Keratinocyte (primary cell): Measurements from ENCODE around the gene ZNF124. TPM values are rescaled to one million over a fixed set of nuclear protein-coding genes. Genes with fewer than 3 reads are reported as not detected.
"Not testable (repeated sequence)": the region's sequence is repeated elsewhere in the genome, so short reads cannot be mapped to it uniquely, and the experiment has no call there.

Experiments used
- DNase-seq: peaks from one replicate; pipeline ENCODE4 v3.0.0-alpha.2; 2011; ENCODE audit warnings: low read depth, missing footprints, low spot score
- FAIRE-seq: peaks from 2 replicates; lab custom pipeline; 2011; peaks lifted over from hg19 to GRCh38; lab: Jason Lieb, UNC
- H2AFZ ChIP-seq: 2 replicates; pipeline ENCODE4 v1.6.0; 2012; ENCODE audit warnings: low read length, control low read depth, inconsistent platforms; ENCODE audit not compliant: control insufficient read depth
- H3K27ac ChIP-seq: 2 replicates; pipeline ENCODE4 v1.5.1; 2011; ENCODE audit warnings: low read length; ENCODE audit not compliant: control insufficient read depth, insufficient read depth
- H3K27me3 ChIP-seq: 3 replicates; pipeline ENCODE4 v1.6.0; 2011; ENCODE audit warnings: low read length; ENCODE audit not compliant: control insufficient read depth, insufficient read depth; ENCODE audit errors: extremely low read depth
- H3K36me3 ChIP-seq, 2 experiments: 2 replicates in 1 of 2; 3 replicates in 1 of 2; pipeline ENCODE4 v1.5.1; 2011; ENCODE audit warnings: low read length in 2 of 2, mild to moderate bottlenecking in 1 of 2; ENCODE audit not compliant: control insufficient read depth in 2 of 2, insufficient read depth in 2 of 2; ENCODE audit errors: extremely low read depth in 1 of 2
- H3K4me1 ChIP-seq: 3 replicates; pipeline ENCODE4 v1.5.1; 2011; ENCODE audit warnings: low read length; ENCODE audit not compliant: control insufficient read depth, insufficient read depth; ENCODE audit errors: extremely low read depth
- H3K4me2 ChIP-seq: 3 replicates; pipeline ENCODE4 v1.6.0; 2011; ENCODE audit warnings: low read depth, low read length; ENCODE audit not compliant: control insufficient read depth, insufficient read depth; ENCODE audit errors: extremely low read depth
- H3K4me3 ChIP-seq, 3 experiments: fragments of 200-600 bp in 1 of 3; sonication (generic) in 1 of 3; 2 replicates in 2 of 3; 3 replicates in 1 of 3; pipeline ENCODE4 v1.5.1; 2011 to 2016; ENCODE audit warnings: low read length in 3 of 3, mild to moderate bottlenecking in 3 of 3, control low read depth in 2 of 3, inconsistent platforms in 1 of 3, low read depth in 1 of 3, mixed read lengths in 1 of 3, mixed run types in 1 of 3, moderate library complexity in 1 of 3; ENCODE audit not compliant: control insufficient read depth in 2 of 3, insufficient read depth in 2 of 3; ENCODE audit errors: extremely low read depth in 1 of 3
- H3K79me2 ChIP-seq: 2 replicates; pipeline ENCODE4 v1.6.0; 2012; ENCODE audit warnings: low read length; ENCODE audit not compliant: control insufficient read depth, insufficient read depth
- H3K9ac ChIP-seq: 3 replicates; pipeline ENCODE4 v1.6.0; 2011; ENCODE audit warnings: low read length; ENCODE audit not compliant: control insufficient read depth, insufficient read depth; ENCODE audit errors: extremely low read depth
- H3K9me1 ChIP-seq: 3 replicates; pipeline ENCODE4 v1.6.0; 2011; ENCODE audit warnings: low read length; ENCODE audit not compliant: control insufficient read depth, insufficient read depth; ENCODE audit errors: extremely low read depth
- H3K9me3 ChIP-seq: 2 replicates; pipeline ENCODE4 v1.5.1; 2012; ENCODE audit warnings: low read depth, low read length; ENCODE audit not compliant: control insufficient read depth
- H4K20me1 ChIP-seq: 3 replicates; pipeline ENCODE4 v1.6.0; 2011; ENCODE audit warnings: low read length; ENCODE audit not compliant: control insufficient read depth, insufficient read depth; ENCODE audit errors: extremely low read depth
- EZH2 ChIP-seq: IDR thresholded peaks from one replicate; pipeline ENCODE4 v1.6.1; 2012; ENCODE audit warnings: inconsistent platforms, mild to moderate bottlenecking, low read length, moderate library complexity
- dilution Hi-C: fragments of 300-500 bp; cut with MboI; formaldehyde crosslinking; loops from one replicate; pipeline ENCODE4 v1.7.0; 2020; ENCODE audit warnings: low sequenced_read_pairs; ENCODE audit not compliant: extremely low pct_ligation_motif_present
- polyA plus RNA-seq, 5 experiments: library from polyadenylated mRNA; depleted of rRNA in 3 of 5; stranded (reverse) in 3 of 5; stranded (forward) in 1 of 5; unstranded in 1 of 5; fragments of >200 nt; gene quantifications; 1 replicate in 1 of 5; 2 replicates in 3 of 5; 3 replicates in 1 of 5; pipeline versions ENCODE4 v1.2.1 to v1.2.3, GENCODE V29; 2011 to 2012; ENCODE audit warnings: missing spikeins in 2 of 5, low read depth in 1 of 5, low replicate concordance in 1 of 5
- TF ChIP-seq, protein P1 (sequence below), 3 experiments: IDR thresholded peaks in 1 of 3; conservative IDR thresholded peaks in 1 of 3; optimal IDR thresholded peaks in 1 of 3; 2 replicates in 2 of 3; 3 replicates in 1 of 3; pipeline versions ENCODE3 to v1.5.1; 2011; ENCODE audit warnings: low read length in 3 of 3, mild to moderate bottlenecking in 3 of 3, moderate library complexity in 2 of 3, control low read depth in 1 of 3, inconsistent platforms in 1 of 3; ENCODE audit not compliant: insufficient read depth in 2 of 3; ENCODE audit errors: extremely low read depth in 1 of 3

Gene ZNF124
- polyA plus RNA-seq, 1 donor (not counting 4 experiments of a cell fraction or from before 2014, with no cell fraction given): 4.1 TPM

DNA sequence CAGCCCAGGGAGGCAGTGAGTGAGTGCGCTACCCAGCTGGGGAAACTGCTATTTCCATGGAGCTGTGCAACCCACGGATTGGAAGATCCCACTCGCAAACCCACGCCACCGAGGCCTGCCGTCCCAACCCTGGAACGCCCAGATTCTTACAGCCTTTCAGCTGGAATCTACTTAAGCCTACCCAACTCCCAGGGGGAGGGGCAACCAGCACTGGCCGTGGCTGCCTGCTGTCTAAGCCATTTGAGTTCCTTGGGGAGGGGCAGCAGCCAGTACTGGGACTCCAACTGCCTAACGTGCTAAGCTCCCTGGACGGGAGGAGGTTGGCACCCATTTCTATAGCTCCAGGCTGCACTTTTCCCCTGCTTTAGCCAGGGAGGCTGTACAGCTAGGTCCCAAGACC lies 40.6 kb downstream of the ZNF124 start:
- no peak overlapping the region for H3K4me3 ChIP-seq
- FAIRE-seq: no peak
- no peaks in the 10 kb centered on the region for H3K27me3 ChIP-seq
- H3K9me3 ChIP-seq: peaks cover 5% of the 10 kb centered on the region
- H4K20me1 ChIP-seq: no peaks in the 10 kb centered on the region
- DNase-seq: no peak
- H3K4me2 ChIP-seq: no peak overlapping the region
- no peak overlapping the region for H3K27ac ChIP-seq
- peaks cover 4% of the 10 kb centered on the region for H3K79me2 ChIP-seq
- dilution Hi-C loops: no loop called here
- no peak overlapping the region for H2AFZ ChIP-seq
- H3K4me1 ChIP-seq: no peaks in the 10 kb centered on the region
- no peaks in the 10 kb centered on the region for H3K9me1 ChIP-seq
- H3K9ac ChIP-seq: no peak overlapping the region
- no peak for TF ChIP-seq EZH2
- TF ChIP-seq, protein P1, sequence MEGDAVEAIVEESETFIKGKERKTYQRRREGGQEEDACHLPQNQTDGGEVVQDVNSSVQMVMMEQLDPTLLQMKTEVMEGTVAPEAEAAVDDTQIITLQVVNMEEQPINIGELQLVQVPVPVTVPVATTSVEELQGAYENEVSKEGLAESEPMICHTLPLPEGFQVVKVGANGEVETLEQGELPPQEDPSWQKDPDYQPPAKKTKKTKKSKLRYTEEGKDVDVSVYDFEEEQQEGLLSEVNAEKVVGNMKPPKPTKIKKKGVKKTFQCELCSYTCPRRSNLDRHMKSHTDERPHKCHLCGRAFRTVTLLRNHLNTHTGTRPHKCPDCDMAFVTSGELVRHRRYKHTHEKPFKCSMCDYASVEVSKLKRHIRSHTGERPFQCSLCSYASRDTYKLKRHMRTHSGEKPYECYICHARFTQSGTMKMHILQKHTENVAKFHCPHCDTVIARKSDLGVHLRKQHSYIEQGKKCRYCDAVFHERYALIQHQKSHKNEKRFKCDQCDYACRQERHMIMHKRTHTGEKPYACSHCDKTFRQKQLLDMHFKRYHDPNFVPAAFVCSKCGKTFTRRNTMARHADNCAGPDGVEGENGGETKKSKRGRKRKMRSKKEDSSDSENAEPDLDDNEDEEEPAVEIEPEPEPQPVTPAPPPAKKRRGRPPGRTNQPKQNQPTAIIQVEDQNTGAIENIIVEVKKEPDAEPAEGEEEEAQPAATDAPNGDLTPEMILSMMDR (optimal IDR thresholded peaks at IDR 0.05 in 1 of 3, IDR thresholded peaks at IDR 0.05 in 1 of 3, conservative IDR thresholded peaks at IDR 0.05 in 1 of 3; ENCODE audit: extremely low read depth in 1 of 3, insufficient read depth in 2 of 3, low read length in 3 of 3): no peak
- H3K36me3 ChIP-seq: peaks cover 0 to 3% of the 10 kb centered on the region in 2 experiments

DNA sequence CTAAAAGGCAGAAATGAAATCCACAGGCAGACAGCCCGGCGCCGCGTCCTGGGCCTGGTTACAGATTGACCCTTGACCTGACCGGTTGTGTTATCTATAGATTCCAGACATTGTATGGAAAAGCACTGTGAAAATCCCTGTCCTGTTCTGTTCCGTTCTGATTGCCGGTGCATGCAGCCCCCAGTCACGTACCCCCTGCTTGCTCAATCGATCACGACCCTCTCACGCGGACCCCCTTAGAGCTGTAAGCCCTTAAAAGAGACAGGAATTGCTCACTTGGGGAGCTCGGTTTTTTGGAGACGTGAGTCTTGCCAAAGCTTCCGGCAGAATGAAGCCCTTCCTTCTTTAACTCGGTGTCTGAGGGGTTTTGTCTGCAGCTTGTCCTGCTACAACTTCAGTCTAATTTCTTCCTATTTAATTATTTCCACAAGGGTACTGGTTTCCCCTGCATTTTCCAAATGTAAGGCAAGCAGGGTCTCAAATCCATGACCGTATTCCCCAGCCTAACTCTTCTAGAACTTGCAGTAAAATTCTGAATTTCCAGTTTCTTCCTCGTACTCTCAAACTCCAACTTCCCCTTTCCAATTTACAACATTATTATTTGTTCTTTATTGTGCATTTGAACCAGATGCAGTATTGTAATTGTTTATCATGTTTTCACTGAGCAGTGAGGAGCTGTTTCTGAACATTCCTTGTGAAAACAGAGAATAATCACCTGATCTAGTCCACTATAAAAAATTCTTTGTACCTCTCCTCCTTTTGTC lies 44.1 kb downstream of the ZNF124 start:
- H3K36me3 ChIP-seq, FAIRE-seq, dilution Hi-C loops, H3K4me1 ChIP-seq, H3K9me1 ChIP-seq, H3K4me3 ChIP-seq, H3K9me3 ChIP-seq, H4K20me1 ChIP-seq, H2AFZ ChIP-seq, H3K79me2 ChIP-seq, H3K27me3 ChIP-seq, H3K9ac ChIP-seq, DNase-seq, H3K27ac ChIP-seq: not testable (repeated sequence)
- H3K4me2 ChIP-seq: peak overlapping the region; percentile 27

DNA sequence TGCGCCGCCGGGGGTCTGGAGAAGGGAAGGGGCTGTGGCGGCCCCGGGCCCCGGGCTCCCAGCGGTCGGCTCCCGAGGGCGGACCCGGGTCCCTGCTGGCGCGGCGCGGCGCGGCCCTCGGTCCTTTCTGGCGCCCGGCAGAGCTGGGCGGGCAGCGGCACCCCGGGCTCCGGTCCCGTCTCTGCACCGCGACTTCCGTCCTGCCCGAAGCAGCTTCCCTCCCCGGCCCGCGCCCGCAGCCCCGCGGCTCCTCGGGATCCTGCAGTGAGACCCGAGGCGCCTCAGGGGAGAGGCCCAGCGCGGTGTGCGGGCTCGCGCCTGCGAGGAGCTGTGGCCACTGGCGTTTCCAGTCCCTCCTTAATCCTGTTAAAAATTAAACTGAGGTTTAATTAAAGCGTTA lies 45.2 kb downstream of the ZNF124 start:
- not testable (repeated sequence) for FAIRE-seq

DNA sequence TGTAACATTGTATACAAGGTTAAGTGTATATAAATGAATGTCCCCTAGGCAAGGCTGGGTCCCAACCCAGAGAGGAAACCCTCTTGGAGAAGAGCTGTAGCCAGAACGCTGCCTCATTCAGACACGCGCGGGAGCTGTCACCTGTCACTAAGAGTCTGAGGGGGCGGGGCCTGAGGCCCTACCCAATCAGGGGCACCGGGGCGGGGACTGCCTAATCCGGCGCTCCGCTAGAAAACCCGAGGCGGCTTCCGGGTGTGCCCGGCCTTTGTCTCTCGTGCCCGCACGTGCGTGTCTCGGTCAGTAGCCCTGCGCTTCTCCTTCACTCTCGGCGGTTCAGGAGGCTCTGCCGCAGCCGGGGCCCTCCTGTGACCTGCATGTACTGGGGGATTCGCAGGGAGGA lies 45.7 kb downstream of the ZNF124 start:
- H4K20me1 ChIP-seq, H2AFZ ChIP-seq, H3K4me1 ChIP-seq, H3K27ac ChIP-seq, H3K9me3 ChIP-seq, H3K9me1 ChIP-seq, FAIRE-seq, H3K4me2 ChIP-seq, H3K9ac ChIP-seq, H3K27me3 ChIP-seq, DNase-seq, H3K79me2 ChIP-seq, H3K36me3 ChIP-seq, dilution Hi-C loops, H3K4me3 ChIP-seq: not testable (repeated sequence)

More for the DNA sequence above, 45.2 kb downstream of the ZNF124 start:
- H3K4me1 ChIP-seq, H3K36me3 ChIP-seq, H2AFZ ChIP-seq, H3K27ac ChIP-seq, dilution Hi-C loops, H4K20me1 ChIP-seq, H3K4me2 ChIP-seq, H3K9me1 ChIP-seq, H3K27me3 ChIP-seq, H3K79me2 ChIP-seq, H3K9ac ChIP-seq, H3K9me3 ChIP-seq, H3K4me3 ChIP-seq, DNase-seq: not testable (repeated sequence)
